GM12878 (cell line): Measurements from ENCODE around the gene SNAPC2. TPM values are rescaled to one million over a fixed set of nuclear protein-coding genes. Genes with fewer than 3 reads are reported as not detected.

Source experiments
- ATF7 ChIP-seq: fragments of 450-650 bp; IDR thresholded peaks from 2 replicates; pipeline ENCODE4 v1.6.1; 2016; ENCODE audit warnings: low read depth, mild to moderate bottlenecking
- EED ChIP-seq: sonication (generic); IDR thresholded peaks from 2 replicates; pipeline ENCODE4 v1.6.1; 2016; ENCODE audit warnings: antibody characterized with exemption, low read depth
- EP300 ChIP-seq, 2 experiments: fragments of 150-350 bp in 1 of 2; IDR thresholded peaks; 2 replicates each; pipeline ENCODE4 v1.6.1; 2011 to 2012; ENCODE audit warnings: low read depth in 2 of 2, low read length in 2 of 2, borderline replicate concordance in 1 of 2, improper control_type of control experiment in 1 of 2, inconsistent platforms in 1 of 2; ENCODE audit not compliant: control insufficient read depth in 1 of 2
- IRF4 ChIP-seq: IDR thresholded peaks from 2 replicates; pipeline ENCODE4 v1.6.1; 2011; ENCODE audit warnings: low read depth, low read length
- KAT2A ChIP-seq: conservative IDR thresholded peaks from 2 replicates; pipeline ENCODE4 v1.6.1; 2011; ENCODE audit warnings: low read depth, low read length; ENCODE audit not compliant: control insufficient read depth
- NR2C1 ChIP-seq: fragments of 450-650 bp; IDR thresholded peaks from 2 replicates; pipeline ENCODE4 v1.6.1; 2017; ENCODE audit warnings: antibody characterized with exemption, mild to moderate bottlenecking, moderate library complexity
- POLR2A ChIP-seq: IDR thresholded peaks from 2 replicates; pipeline ENCODE4 v1.6.1; 2011; ENCODE audit warnings: low read depth, mild to moderate bottlenecking, low read length
- SIN3A ChIP-seq: IDR thresholded peaks from 2 replicates; pipeline ENCODE4 v1.6.1; 2012; ENCODE audit warnings: low read depth, low read length, improper control_type of control experiment
- SMC3 ChIP-seq: IDR thresholded peaks from 2 replicates; pipeline ENCODE4 v1.6.1; 2011; ENCODE audit warnings: low read length, improper control_type of control experiment, borderline replicate concordance
- TCF3 ChIP-seq: IDR thresholded peaks from 2 replicates; pipeline ENCODE4 v1.6.1; 2012; ENCODE audit warnings: low read depth, mild to moderate bottlenecking, low read length, borderline replicate concordance; ENCODE audit not compliant: insufficient read depth
- ZBED1 ChIP-seq: IDR thresholded peaks from 2 replicates; pipeline ENCODE4 v1.6.1; 2016; ENCODE audit warnings: borderline replicate concordance
- polyA plus RNA-seq, 11 experiments: library from polyadenylated mRNA; depleted of rRNA in 4 of 11; unstranded in 6 of 11; stranded (reverse) in 5 of 11; fragments of >200 nt; fragmentation: Nextera tagmentation in 4 of 11; fragmentation: Illumina TruSeq in 1 of 11; extraction: Ambion mirVana in 4 of 11; extraction: Trizol in 1 of 11; gene quantifications; 1 replicate in 1 of 11; 2 replicates in 10 of 11; pipeline versions ENCODE4 v1.2.1 to v1.2.3, GENCODE V29; 2011 to 2016; ENCODE audit warnings: inconsistent platforms in 2 of 11, missing spikeins in 2 of 11, low read depth in 1 of 11
- total RNA-seq, 4 experiments: library from RNA; depleted of rRNA in 3 of 4; stranded (reverse); fragments of >200 nt in 3 of 4; fragmentation: Illumina TruSeq in 1 of 4; extraction: Trizol in 1 of 4; gene quantifications; 2 replicates each; pipeline versions ENCODE4 v1.2.1 to v1.2.3, GENCODE V29; 2013 to 2021
- TF ChIP-seq, protein P1 (sequence below): IDR thresholded peaks from 2 replicates; pipeline ENCODE4 v1.6.1; 2011; ENCODE audit warnings: low read depth, low read length, improper control_type of control experiment, borderline replicate concordance
- TF ChIP-seq, protein P2 (sequence below), 3 experiments: IDR thresholded peaks in 2 of 3; conservative IDR thresholded peaks in 1 of 3; 2 replicates each; pipeline ENCODE4 v1.5.1; 2011; ENCODE audit warnings: low read depth in 3 of 3, low read length in 3 of 3, mild to moderate bottlenecking in 3 of 3, control low read depth in 2 of 3, moderate library complexity in 2 of 3, inconsistent platforms in 1 of 3, mixed read lengths in 1 of 3; ENCODE audit not compliant: control insufficient read depth in 2 of 3, insufficient read depth in 1 of 3; ENCODE audit errors: extremely low read depth in 1 of 3

The SNAPC2 gene
- total and polyA plus RNA-seq, 10 of the 15 experiments (the other 5 are each of a cell fraction or from before 2014, with no cell fraction given): 0.19 to 20.8 (median 12.6) TPM

DNA sequence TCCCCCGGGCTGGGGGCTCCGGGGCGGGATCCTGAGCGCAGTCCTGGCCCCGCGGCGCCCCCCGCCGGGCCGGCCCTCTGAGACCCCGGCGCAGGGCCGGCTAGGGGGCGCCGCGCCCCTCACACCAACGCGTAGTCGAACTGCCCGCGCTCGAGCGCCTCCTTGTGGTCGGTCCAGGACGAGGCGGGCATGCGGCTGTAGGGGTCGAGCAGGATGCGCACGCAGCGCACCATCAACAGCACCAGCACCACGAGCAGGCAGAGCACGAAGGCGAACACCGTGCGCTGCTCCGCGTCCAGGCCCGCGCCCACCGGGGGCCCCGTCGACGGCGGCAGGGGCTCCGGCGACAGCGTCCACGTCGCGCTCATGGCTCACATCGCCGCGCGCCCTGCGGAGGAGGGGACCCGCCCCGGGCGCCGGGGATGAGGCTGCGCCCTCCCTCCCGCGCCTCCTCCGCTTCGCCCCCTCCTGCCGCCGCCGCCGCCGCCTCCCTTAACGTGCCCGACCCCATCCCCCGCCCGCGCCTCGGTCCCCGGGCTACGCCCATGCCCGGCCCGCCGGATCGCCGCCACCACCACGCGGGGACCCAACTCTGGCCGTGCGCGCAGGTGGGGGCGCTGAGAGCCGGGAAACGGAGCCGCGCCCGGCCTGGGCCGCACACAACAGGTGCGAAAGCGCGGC is 5.2 kb downstream of the SNAPC2 start (continued):
- TF ChIP-seq, protein P1, sequence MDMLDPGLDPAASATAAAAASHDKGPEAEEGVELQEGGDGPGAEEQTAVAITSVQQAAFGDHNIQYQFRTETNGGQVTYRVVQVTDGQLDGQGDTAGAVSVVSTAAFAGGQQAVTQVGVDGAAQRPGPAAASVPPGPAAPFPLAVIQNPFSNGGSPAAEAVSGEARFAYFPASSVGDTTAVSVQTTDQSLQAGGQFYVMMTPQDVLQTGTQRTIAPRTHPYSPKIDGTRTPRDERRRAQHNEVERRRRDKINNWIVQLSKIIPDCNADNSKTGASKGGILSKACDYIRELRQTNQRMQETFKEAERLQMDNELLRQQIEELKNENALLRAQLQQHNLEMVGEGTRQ: no peak
- TF ChIP-seq POLR2A (no peak), SMC3 (peak; percentile 46; the same call in 1 of the 2 replicates), IRF4 (no peak), ATF7 (no peak), TCF3 (no peak), EED (no peak), SIN3A (no peak), EP300 (IDR thresholded peaks at IDR 0.05; ENCODE audit: borderline replicate concordance in 1 of 2, control insufficient read depth in 1 of 2, low read depth in 2 of 2, low read length in 2 of 2) (no peak), ZBED1 (no peak), KAT2A (no peak), NR2C1 (no peak)
- TF ChIP-seq, protein P2, sequence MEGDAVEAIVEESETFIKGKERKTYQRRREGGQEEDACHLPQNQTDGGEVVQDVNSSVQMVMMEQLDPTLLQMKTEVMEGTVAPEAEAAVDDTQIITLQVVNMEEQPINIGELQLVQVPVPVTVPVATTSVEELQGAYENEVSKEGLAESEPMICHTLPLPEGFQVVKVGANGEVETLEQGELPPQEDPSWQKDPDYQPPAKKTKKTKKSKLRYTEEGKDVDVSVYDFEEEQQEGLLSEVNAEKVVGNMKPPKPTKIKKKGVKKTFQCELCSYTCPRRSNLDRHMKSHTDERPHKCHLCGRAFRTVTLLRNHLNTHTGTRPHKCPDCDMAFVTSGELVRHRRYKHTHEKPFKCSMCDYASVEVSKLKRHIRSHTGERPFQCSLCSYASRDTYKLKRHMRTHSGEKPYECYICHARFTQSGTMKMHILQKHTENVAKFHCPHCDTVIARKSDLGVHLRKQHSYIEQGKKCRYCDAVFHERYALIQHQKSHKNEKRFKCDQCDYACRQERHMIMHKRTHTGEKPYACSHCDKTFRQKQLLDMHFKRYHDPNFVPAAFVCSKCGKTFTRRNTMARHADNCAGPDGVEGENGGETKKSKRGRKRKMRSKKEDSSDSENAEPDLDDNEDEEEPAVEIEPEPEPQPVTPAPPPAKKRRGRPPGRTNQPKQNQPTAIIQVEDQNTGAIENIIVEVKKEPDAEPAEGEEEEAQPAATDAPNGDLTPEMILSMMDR (IDR thresholded peaks at IDR 0.05 in 2 of 3, conservative IDR thresholded peaks at IDR 0.05 in 1 of 3; ENCODE audit: control insufficient read depth in 2 of 3, extremely low read depth in 1 of 3, insufficient read depth in 1 of 3, low read depth in 3 of 3, low read length in 3 of 3): peak; percentile 75 to 85 (median 82)
